DMS114 treated with DMSO at 0.1 percent for 48 hours (cell line): ENCODE results near the gene SOD3.

Experiments used
- DNase-seq: peaks from one replicate; lab custom pipeline; 2025; ENCODE audit not compliant: unreplicated experiment; lab: John Stamatoyannopoulos, UW

SOD3 gene, protein sequence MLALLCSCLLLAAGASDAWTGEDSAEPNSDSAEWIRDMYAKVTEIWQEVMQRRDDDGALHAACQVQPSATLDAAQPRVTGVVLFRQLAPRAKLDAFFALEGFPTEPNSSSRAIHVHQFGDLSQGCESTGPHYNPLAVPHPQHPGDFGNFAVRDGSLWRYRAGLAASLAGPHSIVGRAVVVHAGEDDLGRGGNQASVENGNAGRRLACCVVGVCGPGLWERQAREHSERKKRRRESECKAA

GRCh38 chr4:24794916-24795665, at the start of gene SOD3:
TSS of gene SOD3 (plus strand) at chr4:24795573. CDS start at chr4:24799522, 3,949 bp downstream.
- DNase-seq, result no peak

DNA sequence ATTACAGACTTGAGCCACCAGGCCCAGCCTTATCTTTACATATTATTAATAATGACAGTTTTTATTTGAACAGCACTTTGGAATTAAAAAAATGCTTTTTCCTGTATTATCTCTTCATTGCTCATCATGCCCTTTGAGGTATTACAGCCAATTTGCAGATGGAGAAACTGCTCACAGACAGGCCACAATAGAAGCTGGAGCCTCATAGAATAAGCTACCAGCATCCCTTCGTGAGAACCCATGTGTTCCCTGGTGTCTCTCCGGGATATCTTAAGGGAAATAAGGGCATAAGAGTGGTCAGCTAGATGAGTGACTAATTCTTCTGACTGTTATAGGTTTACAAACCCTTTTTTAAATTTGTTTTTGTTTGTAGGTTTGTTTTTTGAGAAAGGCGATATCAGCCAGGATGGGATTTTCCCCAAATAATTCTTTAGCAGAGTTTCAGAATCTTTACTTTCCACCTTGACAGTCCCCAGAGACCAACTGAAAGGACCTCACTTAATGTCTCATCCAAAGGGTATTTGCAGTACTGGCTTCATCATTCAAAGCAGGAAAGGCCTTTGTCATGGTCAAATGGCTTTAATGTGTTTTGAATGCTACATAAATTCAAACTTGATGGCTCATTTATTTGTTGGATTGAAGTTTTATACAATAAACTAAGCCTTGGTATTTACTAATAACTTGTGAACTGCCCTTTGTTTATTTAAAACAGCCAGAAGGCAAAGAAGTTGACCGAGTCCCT, 48.0 kb upstream of the SOD3 start:
- no peak for DNase-seq

- no peak for DNase-seq
Observed at GRCh38 chr4:24748023-24748422, 47.4 kb upstream of the SOD3 start.

GRCh38 chr4:24748758-24749350, 46.5 kb upstream of the SOD3 start:
- DNase-seq, result no peak

- no peak for DNase-seq
Observed at GRCh38 chr4:24750106-24750505, 45.3 kb upstream of the SOD3 start.

- DNase-seq, result no peak
Observed at GRCh38 chr4:24751926-24752539, 43.3 kb upstream of the SOD3 start.

- DNase-seq, result no peak
Observed at GRCh38 chr4:24753519-24753918, 41.9 kb upstream of the SOD3 start.

- no peak for DNase-seq
Observed at GRCh38 chr4:24754571-24754970, 40.8 kb upstream of the SOD3 start.

DNA sequence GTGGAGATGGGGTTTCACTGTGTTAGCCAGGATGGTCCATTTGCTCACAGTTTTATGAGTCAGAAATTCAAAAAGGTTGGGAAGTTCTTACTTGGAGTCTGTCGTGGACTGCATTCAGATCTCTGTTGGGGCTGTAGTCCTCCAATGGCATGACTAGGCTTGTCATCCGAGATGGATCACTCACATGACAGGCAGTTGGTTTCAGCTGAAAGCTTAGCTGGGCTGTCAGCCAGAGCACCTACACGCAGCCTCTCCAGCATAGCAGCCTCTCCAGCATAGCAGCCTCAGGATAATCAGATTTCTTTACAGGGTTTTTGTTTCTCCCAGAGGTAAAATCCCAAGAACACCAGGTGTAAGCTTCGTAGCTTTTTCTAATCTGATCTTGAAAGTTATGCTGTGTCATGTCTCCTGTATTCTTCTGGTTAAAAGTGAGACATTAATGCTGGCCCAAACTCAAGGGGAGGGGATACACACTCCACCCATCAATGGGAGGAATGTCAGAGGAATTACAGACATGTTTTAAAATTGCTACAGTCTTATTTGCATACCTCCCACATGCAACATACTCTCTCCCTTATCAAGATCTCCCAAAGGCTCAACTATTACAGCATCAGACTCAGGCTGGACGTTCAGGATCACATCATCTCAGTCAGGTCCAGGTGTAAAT, 31.6 kb upstream of the SOD3 start:
- no peak for DNase-seq

- no peak for DNase-seq
Observed at GRCh38 chr4:24764345-24764744, 31.0 kb upstream of the SOD3 start.

- DNase-seq, result no peak
Observed at GRCh38 chr4:24765376-24765988, 29.9 kb upstream of the SOD3 start.

DNA sequence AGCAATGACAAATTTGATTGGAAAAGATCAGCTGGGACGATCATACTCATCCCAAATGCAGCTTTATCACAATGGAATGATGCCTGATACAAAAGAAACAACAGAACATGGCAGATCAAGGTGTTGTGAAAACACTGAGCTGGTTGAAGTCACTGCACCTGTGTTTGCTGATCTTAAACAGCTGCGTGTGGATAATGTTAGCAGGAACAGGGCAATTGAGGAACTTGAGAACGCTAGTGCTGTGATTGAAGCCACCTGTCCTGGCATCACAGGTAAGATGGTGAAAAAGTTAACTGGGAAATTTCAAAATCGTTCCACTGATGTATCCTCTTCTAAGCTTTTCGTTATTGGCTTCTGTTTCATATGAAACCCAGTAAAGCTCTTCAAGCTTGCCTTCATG, 27.4 kb upstream of the SOD3 start:
- DNase-seq, result no peak

DNA sequence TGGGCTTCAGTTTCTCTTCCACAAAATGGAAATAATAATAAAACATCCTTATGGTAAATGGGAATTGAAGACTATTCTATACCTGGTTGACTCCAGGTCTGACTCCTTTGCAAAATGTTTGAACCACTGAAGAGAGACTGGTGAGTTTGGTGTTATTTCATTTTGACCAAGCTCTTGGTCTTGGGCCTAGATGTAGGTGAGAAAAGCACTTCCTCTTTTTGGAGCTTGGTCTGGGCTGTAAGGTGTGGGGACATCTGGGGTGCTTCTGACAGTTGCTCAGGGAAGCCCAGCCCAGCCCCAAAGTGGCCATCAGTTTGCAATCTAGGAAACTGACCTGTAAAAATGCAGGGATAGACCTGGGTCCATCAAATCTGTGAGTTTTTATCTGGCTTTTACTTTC, 26.8 kb upstream of the SOD3 start:
- no peak for DNase-seq

- no peak for DNase-seq
Observed at GRCh38 chr4:24769571-24769970, 25.8 kb upstream of the SOD3 start.

DNA sequence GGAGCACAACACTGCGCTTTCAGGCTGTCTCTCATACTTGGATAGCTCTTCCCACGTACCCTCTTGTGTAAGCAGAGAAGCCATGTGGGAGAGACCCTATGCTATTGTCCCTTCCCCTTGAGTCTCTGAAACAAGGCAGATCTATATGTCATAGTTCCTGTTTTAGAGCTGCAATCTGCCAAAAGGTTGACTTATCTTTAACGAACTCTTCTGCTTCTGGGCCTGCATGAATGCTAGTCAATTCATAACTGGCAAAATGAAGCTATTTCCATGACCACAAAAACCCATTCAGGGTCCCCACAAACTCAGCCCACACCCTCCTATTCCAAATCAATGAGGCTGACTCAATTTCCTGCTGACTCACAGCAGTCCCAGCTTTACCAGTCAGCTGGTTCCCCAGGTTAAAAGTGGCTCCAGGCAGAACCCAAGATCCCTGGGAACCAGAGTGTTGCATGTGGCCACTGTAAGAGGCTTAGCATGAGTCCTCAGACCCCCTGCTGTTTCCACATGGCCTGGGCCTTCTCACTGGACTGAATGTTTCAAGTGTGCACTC, 25.3 kb upstream of the SOD3 start:
- no peak for DNase-seq

DNA sequence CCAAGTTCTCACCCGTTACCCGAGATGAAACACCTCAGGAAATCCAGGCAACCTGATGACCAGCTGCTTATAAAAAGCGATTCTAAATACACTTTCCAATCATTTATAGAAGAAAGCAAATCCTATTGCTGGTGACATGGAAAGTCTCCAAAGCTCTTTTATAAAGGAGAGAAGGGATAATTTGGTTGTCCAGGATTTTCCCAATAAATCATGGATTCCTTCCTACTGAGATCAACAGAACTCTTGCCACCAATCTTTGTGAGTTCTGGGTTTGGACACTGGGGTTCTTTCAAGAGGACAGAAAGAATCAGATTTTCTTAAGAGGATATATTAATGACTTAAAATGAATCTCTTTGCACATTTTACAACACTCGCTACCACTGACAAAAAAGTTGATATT, 24.7 kb upstream of the SOD3 start:
- DNase-seq, result no peak

DNA sequence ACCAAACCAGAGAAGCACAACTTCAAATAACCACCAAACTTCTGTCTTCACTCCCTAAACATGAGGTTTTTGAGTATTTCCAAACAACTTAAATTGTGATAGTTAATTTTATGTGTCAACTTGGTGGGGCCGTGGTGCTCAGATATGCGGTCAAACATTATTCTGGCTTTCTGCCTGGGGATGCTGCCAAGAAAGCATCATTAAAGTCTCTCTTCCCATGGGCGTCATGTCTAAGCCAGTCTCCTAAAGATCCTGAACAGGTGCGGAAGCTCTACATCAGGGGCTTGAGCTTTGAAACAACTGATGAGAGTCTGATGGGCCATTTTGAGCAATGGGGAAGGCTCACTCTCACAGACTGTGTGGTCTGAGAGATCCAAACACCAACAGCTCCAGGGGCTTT, 24.1 kb upstream of the SOD3 start:
- DNase-seq, result no peak

DNA sequence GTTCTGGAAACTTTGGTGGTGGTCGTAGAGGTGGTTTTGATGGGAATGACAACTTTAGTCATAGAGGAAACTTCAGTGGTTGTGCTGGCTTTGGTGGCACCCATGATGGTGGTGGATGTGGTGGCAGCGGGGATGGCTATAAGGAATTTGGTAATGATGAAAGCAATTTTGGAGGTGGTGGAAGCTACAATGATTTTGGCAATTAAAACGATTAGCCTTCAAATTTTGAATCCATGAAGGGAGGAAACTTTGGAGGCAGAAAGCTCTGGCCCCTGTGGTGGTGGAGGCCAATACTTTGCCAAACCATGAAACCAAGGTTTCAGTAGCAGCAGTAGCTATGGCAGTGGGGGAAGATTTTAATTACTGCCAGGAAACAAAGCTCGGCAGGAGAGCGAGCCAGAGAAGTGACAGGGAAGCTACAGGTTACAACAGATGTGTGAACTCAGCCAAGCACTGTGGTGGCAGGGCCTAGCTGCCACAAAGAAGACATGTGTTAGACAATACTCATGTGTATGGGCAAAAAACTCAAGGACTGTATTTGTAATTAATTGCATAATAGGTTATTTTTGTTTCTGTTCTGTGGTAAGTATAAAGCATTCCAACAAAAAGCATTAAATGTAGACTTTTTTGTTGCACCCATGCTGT, 23.2 kb upstream of the SOD3 start:
- DNase-seq, result no peak

DNA sequence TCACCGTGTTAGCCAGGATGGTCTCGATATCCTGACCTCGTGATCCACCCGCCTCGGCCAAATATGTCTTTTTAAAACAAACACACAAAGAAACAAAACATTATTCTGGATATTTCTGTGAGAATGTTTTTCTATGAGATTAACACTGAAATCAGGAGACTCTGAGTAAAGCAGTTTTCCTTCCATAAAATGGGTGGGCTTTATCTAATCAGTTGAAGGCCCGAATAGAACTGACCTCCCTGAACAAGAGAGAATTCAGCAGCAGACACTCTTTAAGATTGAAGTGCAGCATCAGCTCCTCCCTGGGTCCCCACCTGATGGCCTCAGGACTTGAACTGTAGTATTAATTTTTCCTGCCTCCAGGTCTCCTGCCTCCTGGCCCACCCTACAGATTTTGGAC, 22.4 kb upstream of the SOD3 start:
- no peak for DNase-seq

- DNase-seq, result no peak
Observed at GRCh38 chr4:24774452-24774851, 20.9 kb upstream of the SOD3 start.
